ENCODE data around the gene TCF19. TPM values are rescaled to one million over a fixed set of nuclear protein-coding genes. Genes with fewer than 3 reads are reported as not detected.
A peak's percentile ranks its signal among the peaks of the same experiment; 100 is the strongest.
"Not testable (repeated sequence)": the region's sequence is repeated elsewhere in the genome, so short reads cannot be mapped to it uniquely, and the experiment has no call there.

The TCF19 gene
- total and polyA plus RNA-seq, 12 donors, result 1.6 to 7.3 (median 2.7) TPM

DNA sequence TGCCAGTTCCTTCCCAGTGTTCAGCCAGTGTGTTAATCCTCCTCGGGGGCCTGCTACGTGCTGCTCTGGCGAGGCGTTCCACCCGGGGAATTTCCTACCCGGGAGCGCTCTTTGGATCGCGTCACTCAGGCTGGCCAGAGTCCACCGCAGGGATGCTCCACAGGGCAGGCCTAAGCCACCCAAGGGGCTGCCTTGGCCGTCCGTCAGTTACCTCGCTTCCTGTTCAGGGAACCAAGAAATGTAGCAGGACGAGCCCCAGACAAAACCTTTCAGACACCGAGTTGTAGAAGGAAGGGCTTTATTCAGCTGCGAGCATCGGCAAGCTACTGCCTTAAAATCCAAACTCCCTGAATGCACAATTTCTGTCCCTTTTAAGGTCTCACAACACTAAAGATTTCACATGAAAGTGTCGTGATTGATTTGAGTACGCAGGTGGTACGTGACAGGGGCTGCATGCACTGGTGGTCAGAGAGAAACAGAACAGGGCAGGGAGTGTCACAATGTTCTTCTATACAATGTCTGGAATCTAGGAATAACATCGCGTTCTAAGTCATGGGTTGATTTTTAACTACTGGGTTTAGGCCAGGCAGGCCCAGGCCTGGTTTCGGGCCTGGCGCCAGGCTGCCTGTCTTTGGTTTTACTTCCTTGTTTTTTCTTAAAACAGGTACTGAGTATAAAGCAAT is 27.8 kb downstream of the TCF19 start:
- Histone ChIP-seq H3K4me3 (peak overlapping the region; percentile 23 to 57 (median 39)), H3K27ac (peak overlapping the region; percentile 44 to 91 (median 82)), H3K9me3 (no peaks in the 10 kb centered on the region), H3K36me3 (no peaks in the 10 kb centered on the region), H3K27me3 (no peaks in the 10 kb centered on the region), H3K4me1 (peaks cover 0 to 26% (median 2%) of the 10 kb centered on the region in 9 donors)
- DNase-seq (peak; percentile 83 to 85), ATAC-seq (peak; percentile 58 to 86 (median 74))
- TF ChIP-seq, protein P1, sequence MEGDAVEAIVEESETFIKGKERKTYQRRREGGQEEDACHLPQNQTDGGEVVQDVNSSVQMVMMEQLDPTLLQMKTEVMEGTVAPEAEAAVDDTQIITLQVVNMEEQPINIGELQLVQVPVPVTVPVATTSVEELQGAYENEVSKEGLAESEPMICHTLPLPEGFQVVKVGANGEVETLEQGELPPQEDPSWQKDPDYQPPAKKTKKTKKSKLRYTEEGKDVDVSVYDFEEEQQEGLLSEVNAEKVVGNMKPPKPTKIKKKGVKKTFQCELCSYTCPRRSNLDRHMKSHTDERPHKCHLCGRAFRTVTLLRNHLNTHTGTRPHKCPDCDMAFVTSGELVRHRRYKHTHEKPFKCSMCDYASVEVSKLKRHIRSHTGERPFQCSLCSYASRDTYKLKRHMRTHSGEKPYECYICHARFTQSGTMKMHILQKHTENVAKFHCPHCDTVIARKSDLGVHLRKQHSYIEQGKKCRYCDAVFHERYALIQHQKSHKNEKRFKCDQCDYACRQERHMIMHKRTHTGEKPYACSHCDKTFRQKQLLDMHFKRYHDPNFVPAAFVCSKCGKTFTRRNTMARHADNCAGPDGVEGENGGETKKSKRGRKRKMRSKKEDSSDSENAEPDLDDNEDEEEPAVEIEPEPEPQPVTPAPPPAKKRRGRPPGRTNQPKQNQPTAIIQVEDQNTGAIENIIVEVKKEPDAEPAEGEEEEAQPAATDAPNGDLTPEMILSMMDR (IDR thresholded peaks at IDR 0.05), result no peak
- intact Hi-C loops (cut with DNase I), result loop anchor here in 2 of 10 donors (2.0 kb wide), 2 partner anchors 43 to 47 kb away; partner anchors contain the start of gene PSORS1C2 (in 1 of the 2)
- WGBS, 2 donors, result 56 to 60% methylated on average over 24 of the region's 24 CpGs

DNA sequence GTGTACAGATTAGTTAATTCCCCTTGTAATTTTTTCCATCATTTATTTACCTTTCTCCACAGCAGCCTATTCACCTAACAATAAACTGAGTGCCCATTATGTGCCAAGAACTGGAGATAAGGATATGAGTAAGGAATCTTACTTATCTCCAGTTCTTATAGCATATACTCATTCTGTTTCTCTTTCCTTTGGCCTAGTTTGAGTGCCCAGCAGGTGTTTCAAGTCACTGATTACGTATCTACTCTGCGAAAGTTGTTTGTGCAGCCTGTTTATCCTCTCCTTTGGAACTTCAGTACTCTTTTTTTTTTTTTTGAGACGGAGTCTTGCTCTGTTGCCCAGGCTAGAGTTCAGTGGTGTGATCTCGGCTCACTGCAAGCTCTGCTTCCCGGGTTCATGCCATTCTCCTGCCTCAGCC is 29.4 kb downstream of the TCF19 start:
- TF ChIP-seq, protein P1 (IDR thresholded peaks at IDR 0.05), result no peak
- Histone ChIP-seq H3K27ac (no peak overlapping the region), H3K36me3 (no peaks in the 10 kb centered on the region), H3K4me1 (peaks cover 0 to 25% (median 2%) of the 10 kb centered on the region in 9 donors), H3K4me3 (no peak overlapping the region), H3K27me3 (no peaks in the 10 kb centered on the region), H3K9me3 (no peaks in the 10 kb centered on the region)
- DNase-seq (no peak), ATAC-seq (no peak)
- intact Hi-C loops (cut with DNase I), result loop anchor here in 2 of 10 donors (2.0 kb wide), 2 partner anchors 45 to 49 kb away; partner anchors contain the start of gene PSORS1C2 (in 1 of the 2)
- 73 to 91% methylated on average over 5 of the region's 5 CpGs for WGBS, 2 donors

DNA sequence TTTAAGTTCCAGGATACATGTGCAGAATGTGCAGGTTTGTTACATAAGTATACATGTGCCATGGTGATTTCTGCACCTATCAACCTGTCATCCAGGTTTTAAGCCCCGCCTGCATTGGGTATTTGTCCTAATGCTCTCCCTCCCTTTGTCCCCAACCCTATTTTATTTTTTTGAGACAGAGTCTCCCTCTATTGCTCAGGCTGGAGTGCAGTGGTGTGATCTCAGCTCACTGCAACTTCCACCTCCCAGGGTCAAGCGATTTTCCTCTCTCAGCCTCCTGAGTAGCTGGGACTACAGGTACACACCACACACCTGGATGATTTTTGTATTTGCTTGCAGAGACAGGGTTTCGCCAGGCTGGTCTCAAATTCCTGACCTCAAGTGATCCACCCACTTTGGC is 30.8 kb downstream of the TCF19 start:
- H3K4me3 ChIP-seq; ATAC-seq; H3K9me3 ChIP-seq; H3K27me3 ChIP-seq; intact Hi-C loops (cut with DNase I); H3K36me3 ChIP-seq; H3K27ac ChIP-seq; DNase-seq: not testable (repeated sequence)
- peaks cover 0 to 20% (median 2%) of the 10 kb centered on the region in 9 donors for H3K4me1 ChIP-seq
- 88 to 93% methylated on average over 3 of the region's 3 CpGs for WGBS, 2 donors

DNA sequence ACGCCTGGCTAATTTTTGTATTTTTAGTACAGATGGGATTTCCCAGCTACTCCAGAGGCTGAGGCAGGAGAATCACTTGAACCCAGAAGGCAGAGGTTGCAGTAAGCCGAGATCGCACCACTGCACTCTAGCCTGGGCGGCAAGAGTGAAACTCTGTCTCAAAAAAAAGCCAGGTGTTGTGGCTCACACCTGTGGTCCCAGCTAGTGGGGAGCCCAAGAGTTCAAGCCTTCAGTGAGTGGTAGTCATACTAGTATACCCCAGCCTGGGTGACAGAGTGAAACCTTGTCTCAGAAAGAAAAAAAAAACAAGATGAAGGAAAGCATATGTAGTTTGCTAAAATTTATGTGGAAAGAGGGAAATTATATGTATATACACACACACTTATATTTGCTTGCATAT is 32.1 kb downstream of the TCF19 start:
- ATAC-seq, result no peak
- Histone ChIP-seq H3K36me3 (peaks cover 0 to 6% (median 0%) of the 10 kb centered on the region in 9 donors), H3K4me3 (no peak overlapping the region), H3K27ac (no peak overlapping the region), H3K4me1 (peaks cover 0 to 14% (median 6%) of the 10 kb centered on the region in 9 donors), H3K9me3 (no peaks in the 10 kb centered on the region), H3K27me3 (no peaks in the 10 kb centered on the region)
- intact Hi-C loops (cut with DNase I), result loop anchor here in 5 of 10 donors (5.0 to 10.0 kb wide), 4 partner anchors 33 to 254 kb away; partner anchors contain the start of genes PSORS1C2 (in 3 of the 5), CCHCR1 (in 1 of the 5) and TCF19 (in 1 of the 5)
- TF ChIP-seq, protein P1 (IDR thresholded peaks at IDR 0.05), result no peak
- DNase-seq, result no peak
- 81 to 95% methylated on average over 4 of the region's 4 CpGs for WGBS, 2 donors
